H1 (cell line): ENCODE measurements around the gene DBX1.
A peak's percentile ranks its signal among the peaks of the same experiment; 100 is the strongest.

Experiments used
- CBX8 ChIP-seq: fragments of 300-800, 300-1000 bp; sonication (generic); IDR thresholded peaks from 2 replicates; pipeline ENCODE4 v1.7.1; 2016; ENCODE audit warnings: low read depth, low read length, borderline replicate concordance
- CEBPB ChIP-seq: IDR thresholded peaks from 2 replicates; pipeline ENCODE4 v1.6.1; 2012; ENCODE audit warnings: low read depth, low read length
- CHD2 ChIP-seq: IDR thresholded peaks from 2 replicates; pipeline ENCODE4 v1.6.1; 2012; ENCODE audit warnings: low read length, improper control_type of control experiment
- EGR1 ChIP-seq: IDR thresholded peaks from 2 replicates; pipeline ENCODE4 v1.6.1; 2011; ENCODE audit warnings: low read depth, low read length, borderline replicate concordance
- EP300 ChIP-seq, 2 experiments: IDR thresholded peaks; 1 replicate in 1 of 2; 2 replicates in 1 of 2; pipeline ENCODE4 v1.6.1; 2011 to 2012; ENCODE audit warnings: low read depth in 2 of 2, low read length in 2 of 2, mild to moderate bottlenecking in 2 of 2, borderline replicate concordance in 1 of 2, inconsistent platforms in 1 of 2, moderate library complexity in 1 of 2
- EZH2 ChIP-seq: fragments of 200-600 bp; sonication (generic); IDR thresholded peaks from 2 replicates; pipeline ENCODE4 v1.7.1; 2012; ENCODE audit warnings: low read depth, mild to moderate bottlenecking, moderate library complexity, low read length, inconsistent platforms; ENCODE audit not compliant: severe bottlenecking
- KDM1A ChIP-seq: fragments of 200-600, 300-600 bp; sonication (generic); IDR thresholded peaks from 2 replicates; pipeline ENCODE4 v1.7.1; 2016; ENCODE audit warnings: mild to moderate bottlenecking, low read length, borderline replicate concordance
- KDM4A ChIP-seq: IDR thresholded peaks from one replicate; pipeline ENCODE4 v1.7.1; 2012; ENCODE audit warnings: low read depth, mild to moderate bottlenecking, moderate library complexity, low read length, inconsistent platforms; ENCODE audit not compliant: severe bottlenecking
- POLR2A ChIP-seq, 2 experiments: IDR thresholded peaks; 1 replicate in 1 of 2; 2 replicates in 1 of 2; pipeline ENCODE4 v1.6.1; 2011; ENCODE audit warnings: low read depth in 2 of 2, low read length in 2 of 2, mild to moderate bottlenecking in 2 of 2; ENCODE audit errors: control extremely low read depth in 1 of 2
- POLR2AphosphoS5 ChIP-seq: IDR thresholded peaks from 2 replicates; pipeline ENCODE4 v1.6.1; 2011; ENCODE audit warnings: low read depth, low read length
- RBBP5 ChIP-seq: IDR thresholded peaks from 2 replicates; pipeline ENCODE4 v1.7.1; 2012; ENCODE audit warnings: low read depth, mild to moderate bottlenecking, inconsistent platforms, low read length, moderate library complexity, borderline replicate concordance
- SAP30 ChIP-seq: fragments of 300-600 bp; sonication (generic); IDR thresholded peaks from 2 replicates; pipeline ENCODE4 v1.7.1; 2012; ENCODE audit warnings: low read length, moderate library complexity, mild to moderate bottlenecking, inconsistent platforms; ENCODE audit not compliant: insufficient read depth, insufficient replicate concordance
- USF2 ChIP-seq: IDR thresholded peaks from 2 replicates; pipeline ENCODE4 v1.6.1; 2011; ENCODE audit warnings: low read length, improper control_type of control experiment
- TF ChIP-seq, protein P1 (sequence below), 3 experiments: IDR thresholded peaks; 1 replicate in 2 of 3; 2 replicates in 1 of 3; pipeline versions ENCODE4 v1.5.1 to v1.6.1; 2011; ENCODE audit warnings: low read length in 3 of 3, mild to moderate bottlenecking in 3 of 3, inconsistent platforms in 2 of 3, low read depth in 1 of 3, moderate library complexity in 1 of 3; ENCODE audit not compliant: insufficient read depth in 1 of 3; ENCODE audit errors: control extremely low read depth in 1 of 3

DNA sequence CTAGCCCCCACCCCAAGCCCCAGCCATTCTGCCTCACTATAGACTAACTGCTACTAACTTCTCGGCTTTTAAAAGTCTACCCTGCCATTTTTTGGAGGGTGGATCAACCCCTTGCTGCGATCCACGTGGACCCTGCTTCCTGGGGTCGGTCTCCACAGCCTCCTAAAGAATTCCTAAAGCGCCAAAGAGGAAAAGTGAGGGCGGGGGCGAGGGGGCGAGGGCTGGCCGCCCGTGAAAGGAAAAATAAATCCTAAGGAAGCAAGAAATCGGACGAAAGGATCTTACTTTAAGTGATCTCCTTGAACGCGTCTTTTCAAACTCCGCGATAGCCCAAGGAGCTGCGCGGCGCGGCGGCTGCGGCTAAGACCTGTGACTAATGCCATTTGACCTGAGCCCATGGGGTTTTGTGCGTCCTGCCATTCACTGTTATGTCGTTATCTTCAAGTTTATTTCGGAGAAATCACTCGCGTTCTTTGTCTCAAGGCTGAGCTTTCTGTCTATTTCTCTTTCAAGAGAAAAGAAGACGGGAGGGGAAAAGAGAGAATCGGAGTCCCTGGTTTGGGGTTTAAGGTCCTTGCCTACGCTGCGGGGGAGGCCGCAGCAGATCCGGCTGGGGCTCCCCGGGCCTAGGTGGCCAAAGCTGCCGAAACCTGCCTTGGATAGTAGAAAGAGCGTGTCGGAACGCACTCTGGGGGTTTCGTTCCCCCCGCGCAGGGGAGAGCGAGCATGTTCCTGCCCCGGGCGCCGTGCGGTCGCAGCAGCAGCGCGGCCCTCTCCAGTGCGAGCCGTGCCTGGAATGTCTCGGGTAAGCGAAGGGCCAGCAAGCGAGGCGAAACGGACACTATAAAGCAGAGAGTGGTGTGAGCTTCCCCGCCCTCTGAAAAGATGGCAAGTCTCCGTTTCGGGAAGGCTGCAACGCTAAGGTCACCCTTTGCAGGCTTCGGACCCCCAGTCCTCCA, 2.8 kb upstream of the DBX1 start:
- no peak for TF ChIP-seq SAP30
- TF ChIP-seq, protein P1, sequence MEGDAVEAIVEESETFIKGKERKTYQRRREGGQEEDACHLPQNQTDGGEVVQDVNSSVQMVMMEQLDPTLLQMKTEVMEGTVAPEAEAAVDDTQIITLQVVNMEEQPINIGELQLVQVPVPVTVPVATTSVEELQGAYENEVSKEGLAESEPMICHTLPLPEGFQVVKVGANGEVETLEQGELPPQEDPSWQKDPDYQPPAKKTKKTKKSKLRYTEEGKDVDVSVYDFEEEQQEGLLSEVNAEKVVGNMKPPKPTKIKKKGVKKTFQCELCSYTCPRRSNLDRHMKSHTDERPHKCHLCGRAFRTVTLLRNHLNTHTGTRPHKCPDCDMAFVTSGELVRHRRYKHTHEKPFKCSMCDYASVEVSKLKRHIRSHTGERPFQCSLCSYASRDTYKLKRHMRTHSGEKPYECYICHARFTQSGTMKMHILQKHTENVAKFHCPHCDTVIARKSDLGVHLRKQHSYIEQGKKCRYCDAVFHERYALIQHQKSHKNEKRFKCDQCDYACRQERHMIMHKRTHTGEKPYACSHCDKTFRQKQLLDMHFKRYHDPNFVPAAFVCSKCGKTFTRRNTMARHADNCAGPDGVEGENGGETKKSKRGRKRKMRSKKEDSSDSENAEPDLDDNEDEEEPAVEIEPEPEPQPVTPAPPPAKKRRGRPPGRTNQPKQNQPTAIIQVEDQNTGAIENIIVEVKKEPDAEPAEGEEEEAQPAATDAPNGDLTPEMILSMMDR (IDR thresholded peaks at IDR 0.05; ENCODE audit: control extremely low read depth in 1 of 3, insufficient read depth in 1 of 3, low read depth in 1 of 3, low read length in 3 of 3) = no peak
- peak; percentile 99 for TF ChIP-seq EZH2
- TF ChIP-seq CBX8 = no peak
- TF ChIP-seq CHD2 = peak; percentile 73
- no peak for TF ChIP-seq EGR1
- TF ChIP-seq USF2 = no peak
- TF ChIP-seq POLR2A (IDR thresholded peaks at IDR 0.05; ENCODE audit: control extremely low read depth in 1 of 2, low read depth in 2 of 2, low read length in 2 of 2) = no peak
- TF ChIP-seq RBBP5 = peak; percentile 59; the same call in 1 of the 2 replicates
- peak; percentile 73 for TF ChIP-seq KDM4A
- no peak for TF ChIP-seq POLR2AphosphoS5
- TF ChIP-seq CEBPB = no peak
- no peak for TF ChIP-seq KDM1A
- TF ChIP-seq EP300 (IDR thresholded peaks at IDR 0.05; ENCODE audit: borderline replicate concordance in 1 of 2, low read depth in 2 of 2, low read length in 2 of 2) = no peak
